Stomach (tissue), 4 donors: Measurements from ENCODE around the gene UMAD1.

Experiments used
- EP300 ChIP-seq: sonication (generic); formaldehyde crosslinking; IDR thresholded peaks from one replicate; pipeline ENCODE4 v1.6.1; 2017; ENCODE audit warnings: antibody characterized with exemption
- POLR2A ChIP-seq, 4 donors: fragments of 450-650 bp; IDR thresholded peaks; one replicate each; pipeline ENCODE4 v1.6.1; 2016; ENCODE audit warnings: antibody characterized with exemption in 4 of 4, control low read depth in 2 of 4, mild to moderate bottlenecking in 1 of 4, moderate library complexity in 1 of 4
- POLR2AphosphoS5 ChIP-seq, 3 donors: sonication (generic); formaldehyde crosslinking; IDR thresholded peaks; one replicate each; pipeline ENCODE4 v1.6.1; 2016; ENCODE audit warnings: antibody characterized with exemption in 3 of 3
- TF ChIP-seq, protein P1 (sequence below), 7 experiments: fragments of 450-650 bp in 4 of 7; fragments of 200-600 bp in 3 of 7; sonication (generic) in 3 of 7; IDR thresholded peaks; one replicate each; pipeline ENCODE4 v1.5.1; 2016 to 2019; ENCODE audit warnings: antibody characterized with exemption in 7 of 7, control low read depth in 2 of 7, mild to moderate bottlenecking in 1 of 7

GRCh38 chr7:7810380-7810779, 169.8 kb downstream of the UMAD1 start:
- TF ChIP-seq POLR2AphosphoS5 (IDR thresholded peaks at IDR 0.05) = no peak
- TF ChIP-seq, protein P1, sequence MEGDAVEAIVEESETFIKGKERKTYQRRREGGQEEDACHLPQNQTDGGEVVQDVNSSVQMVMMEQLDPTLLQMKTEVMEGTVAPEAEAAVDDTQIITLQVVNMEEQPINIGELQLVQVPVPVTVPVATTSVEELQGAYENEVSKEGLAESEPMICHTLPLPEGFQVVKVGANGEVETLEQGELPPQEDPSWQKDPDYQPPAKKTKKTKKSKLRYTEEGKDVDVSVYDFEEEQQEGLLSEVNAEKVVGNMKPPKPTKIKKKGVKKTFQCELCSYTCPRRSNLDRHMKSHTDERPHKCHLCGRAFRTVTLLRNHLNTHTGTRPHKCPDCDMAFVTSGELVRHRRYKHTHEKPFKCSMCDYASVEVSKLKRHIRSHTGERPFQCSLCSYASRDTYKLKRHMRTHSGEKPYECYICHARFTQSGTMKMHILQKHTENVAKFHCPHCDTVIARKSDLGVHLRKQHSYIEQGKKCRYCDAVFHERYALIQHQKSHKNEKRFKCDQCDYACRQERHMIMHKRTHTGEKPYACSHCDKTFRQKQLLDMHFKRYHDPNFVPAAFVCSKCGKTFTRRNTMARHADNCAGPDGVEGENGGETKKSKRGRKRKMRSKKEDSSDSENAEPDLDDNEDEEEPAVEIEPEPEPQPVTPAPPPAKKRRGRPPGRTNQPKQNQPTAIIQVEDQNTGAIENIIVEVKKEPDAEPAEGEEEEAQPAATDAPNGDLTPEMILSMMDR (IDR thresholded peaks at IDR 0.05) = no peak
- no peak for TF ChIP-seq POLR2A (IDR thresholded peaks at IDR 0.05)
- TF ChIP-seq EP300 = no peak
